Vagina (tissue), 2 donors: ENCODE results near the gene AKAP3.

Source experiments
- CTCF ChIP-seq, 3 experiments: fragments of 450-650 bp in 2 of 3; fragments of 200-600 bp in 1 of 3; sonication (generic) in 1 of 3; IDR thresholded peaks; one replicate each; pipeline ENCODE4 v1.5.1; 2017 to 2019; ENCODE audit warnings: antibody characterized with exemption in 3 of 3, mild to moderate bottlenecking in 2 of 3, moderate library complexity in 2 of 3
- POLR2A ChIP-seq, 2 donors: fragments of 450-650 bp; IDR thresholded peaks; one replicate each; pipeline ENCODE4 v1.6.1; 2017; ENCODE audit warnings: antibody characterized with exemption in 2 of 2, mild to moderate bottlenecking in 2 of 2, moderate library complexity in 2 of 2
- POLR2AphosphoS5 ChIP-seq, 2 donors: sonication (generic); formaldehyde crosslinking; IDR thresholded peaks; one replicate each; pipeline ENCODE4 v1.9.0; 2017; ENCODE audit warnings: antibody characterized with exemption in 2 of 2, mild to moderate bottlenecking in 2 of 2, low read depth in 1 of 2; ENCODE audit not compliant: insufficient read depth in 1 of 2

- TF ChIP-seq CTCF (IDR thresholded peaks at IDR 0.05) (no peak), POLR2A (IDR thresholded peaks at IDR 0.05) (no peak), POLR2AphosphoS5 (IDR thresholded peaks at IDR 0.05; ENCODE audit: insufficient read depth in 1 of 2, low read depth in 1 of 2) (no peak)
These were observed 4.4 kb upstream of the AKAP3 start for GRCh38 chr12:4653257-4653656.
